SK-N-SH (cell line): Measurements from ENCODE around the gene FAAP24. TPM values are rescaled to one million over a fixed set of nuclear protein-coding genes. Genes with fewer than 3 reads are reported as not detected.

Experiments used
- CTCF ChIA-PET: fragments of 300-600, 350-600 bp; formaldehyde crosslinking; extraction: SDS; loops from one replicate; lab custom pipeline; 2021; lab: Yijun Ruan, JAX
- POLR2A ChIA-PET: fragments of 350-600 bp; sonication (Branson Sonifier 250); formaldehyde crosslinking; extraction: SDS; loops from one replicate; lab custom pipeline; 2020; ENCODE audit warnings: antibody characterized with exemption, inconsistent platforms; lab: Yijun Ruan, JAX
- DNase-seq: peaks from one replicate; pipeline ENCODE4 v3.0.0; 2012
- H2AFZ ChIP-seq: fragments of 200-600 bp; sonication (generic); 2 replicates; pipeline ENCODE4 v1.8.1; 2016; ENCODE audit warnings: antibody characterized with exemption, mild to moderate bottlenecking, low read depth
- H3F3A ChIP-seq: fragments of 200-600 bp; sonication (generic); replicated peaks from 2 replicates; pipeline ENCODE3; 2016; ENCODE audit warnings: antibody characterized with exemption, mild to moderate bottlenecking; ENCODE audit not compliant: insufficient read depth
- H3K27ac ChIP-seq, 2 experiments: fragments of 200-500 bp in 1 of 2; fragments of 200-600 bp in 1 of 2; sonication (Bioruptor generic) in 1 of 2; sonication (generic), shearing (Covaris generic) in 1 of 2; 2 replicates each; pipeline versions ENCODE4 v1.5.1 to v1.6.1; 2014 to 2016; ENCODE audit warnings: low read depth in 2 of 2, inconsistent platforms in 1 of 2, low read length in 1 of 2, mild to moderate bottlenecking in 1 of 2, mixed read lengths in 1 of 2
- H3K27me3 ChIP-seq: fragments of 200-600 bp; sonication (generic), shearing (Covaris generic); 2 replicates; pipeline ENCODE4 v1.6.1; 2016; ENCODE audit warnings: mixed run types; ENCODE audit not compliant: insufficient read depth
- H3K36me3 ChIP-seq, 2 experiments: fragments of 200-500 bp in 1 of 2; fragments of 200-600 bp in 1 of 2; sonication (Bioruptor generic) in 1 of 2; sonication (generic) in 1 of 2; replicated peaks in 1 of 2; 2 replicates each; pipeline versions ENCODE3 to v1.5.1; 2014 to 2016; ENCODE audit warnings: low read length in 1 of 2, mild to moderate bottlenecking in 1 of 2; ENCODE audit not compliant: insufficient read depth in 2 of 2, control insufficient read depth in 1 of 2
- H3K4me1 ChIP-seq, 2 experiments: fragments of 200-500 bp in 1 of 2; fragments of 200-600 bp in 1 of 2; sonication (Bioruptor generic) in 1 of 2; sonication (generic), shearing (Covaris generic) in 1 of 2; 2 replicates each; pipeline versions ENCODE4 v1.5.1 to v1.6.1; 2014 to 2016; ENCODE audit warnings: low read depth in 1 of 2, low read length in 1 of 2, mixed run types in 1 of 2; ENCODE audit not compliant: insufficient read depth in 2 of 2, control insufficient read depth in 1 of 2
- H3K4me2 ChIP-seq: fragments of 200-600 bp; sonication (generic), shearing (Covaris generic); 2 replicates; pipeline ENCODE4 v1.6.1; 2017; ENCODE audit warnings: mixed run types
- H3K4me3 ChIP-seq, 2 experiments: fragments of 200-500 bp in 1 of 2; fragments of 200-600 bp in 1 of 2; sonication (Bioruptor generic) in 1 of 2; sonication (generic), shearing (Covaris generic) in 1 of 2; 2 replicates each; pipeline versions ENCODE4 v1.5.1 to v1.8.1; 2014 to 2016; ENCODE audit warnings: low read depth in 2 of 2, inconsistent platforms in 1 of 2, low read length in 1 of 2, mild to moderate bottlenecking in 1 of 2, mixed read lengths in 1 of 2, moderate library complexity in 1 of 2
- H3K79me2 ChIP-seq: fragments of 200-600 bp; sonication (generic); 2 replicates; pipeline ENCODE4 v1.8.1; 2017; ENCODE audit warnings: mild to moderate bottlenecking; ENCODE audit not compliant: insufficient read depth
- H3K9ac ChIP-seq: fragments of 200-600 bp; sonication (generic); 2 replicates; pipeline ENCODE4 v1.6.1; 2017; ENCODE audit warnings: mixed run types
- H3K9me2 ChIP-seq: fragments of 200-600 bp; sonication (generic); 2 replicates; pipeline ENCODE4 v1.6.1; 2017; ENCODE audit warnings: mixed run types
- H3K9me3 ChIP-seq: fragments of 200-600 bp; sonication (generic); 2 replicates; pipeline ENCODE4 v1.6.1; 2017; ENCODE audit warnings: mixed run types, mild to moderate bottlenecking, moderate library complexity
- H4K20me1 ChIP-seq: fragments of 200-600 bp; sonication (generic); 2 replicates; pipeline ENCODE4 v1.6.1; 2017; ENCODE audit warnings: mild to moderate bottlenecking, mixed run types; ENCODE audit not compliant: insufficient read depth
- CHD2 ChIP-seq: fragments of 150-350 bp; IDR thresholded peaks from 2 replicates; pipeline ENCODE4 v1.6.1; 2018; ENCODE audit warnings: low read length; ENCODE audit not compliant: partially characterized antibody
- ELF1 ChIP-seq: IDR thresholded peaks from 2 replicates; pipeline ENCODE4 v1.4.0; 2012
- EP300 ChIP-seq, 2 experiments: IDR thresholded peaks; 2 replicates each; pipeline versions ENCODE4 v1.4.0 to v1.6.1; 2012; ENCODE audit warnings: borderline replicate concordance in 1 of 2, low read depth in 1 of 2, low read length in 1 of 2
- EZH2phosphoT487 ChIP-seq: fragments of 200-600 bp; sonication (generic); IDR thresholded peaks from 2 replicates; pipeline ENCODE4 v1.6.1; 2017; ENCODE audit warnings: low read depth, mixed run types, mild to moderate bottlenecking, antibody characterized with exemption, moderate library complexity, borderline replicate concordance
- FOSL2 ChIP-seq: IDR thresholded peaks from 2 replicates; pipeline ENCODE4 v1.4.0; 2012; ENCODE audit warnings: low read depth, mild to moderate bottlenecking, moderate library complexity, borderline replicate concordance
- FOXM1 ChIP-seq: IDR thresholded peaks from 2 replicates; pipeline ENCODE4 v1.4.0; 2012; ENCODE audit warnings: low read depth, mild to moderate bottlenecking
- GABPA ChIP-seq: IDR thresholded peaks from 2 replicates; pipeline ENCODE4 v1.4.0; 2012; ENCODE audit warnings: low read depth, mild to moderate bottlenecking
- GATA2 ChIP-seq: sonication (generic); formaldehyde crosslinking; IDR thresholded peaks from 2 replicates; pipeline ENCODE4 v1.5.0; 2020; ENCODE audit warnings: mild to moderate bottlenecking, missing genetic modification reagents
- JUND ChIP-seq: IDR thresholded peaks from 2 replicates; pipeline ENCODE4 v1.4.0; 2012
- MEF2A ChIP-seq: IDR thresholded peaks from 2 replicates; pipeline ENCODE4 v1.4.0; 2012; ENCODE audit warnings: low read depth, borderline replicate concordance
- MXI1 ChIP-seq: IDR thresholded peaks from 2 replicates; pipeline ENCODE4 v1.6.1; 2012; ENCODE audit warnings: mild to moderate bottlenecking, low read depth, low read length, improper control_type of control experiment
- NFIC ChIP-seq: IDR thresholded peaks from 2 replicates; pipeline ENCODE4 v1.4.0; 2012; ENCODE audit warnings: borderline replicate concordance
- NRF1 ChIP-seq: IDR thresholded peaks from 2 replicates; pipeline ENCODE4 v1.6.1; 2012; ENCODE audit warnings: low read depth, mild to moderate bottlenecking, low read length
- RAD21 ChIP-seq: IDR thresholded peaks from 2 replicates; pipeline ENCODE4 v1.6.1; 2012; ENCODE audit warnings: mild to moderate bottlenecking, low read length
- RFX5 ChIP-seq: IDR thresholded peaks from 2 replicates; pipeline ENCODE4 v1.6.1; 2012; ENCODE audit warnings: mild to moderate bottlenecking, improper control_type of control experiment, low read length
- RXRA ChIP-seq: IDR thresholded peaks from 2 replicates; pipeline ENCODE4 v1.4.0; 2012; ENCODE audit warnings: low read depth, mild to moderate bottlenecking, borderline replicate concordance
- SIN3A ChIP-seq: IDR thresholded peaks from 2 replicates; pipeline ENCODE4 v1.6.1; 2012; ENCODE audit warnings: low read depth, mild to moderate bottlenecking, low read length, moderate library complexity, borderline replicate concordance
- TCF12 ChIP-seq: IDR thresholded peaks from 2 replicates; pipeline ENCODE4 v1.4.0; 2012
- TEAD4 ChIP-seq: IDR thresholded peaks from 2 replicates; pipeline ENCODE4 v1.4.0; 2012; ENCODE audit warnings: mild to moderate bottlenecking, borderline replicate concordance; ENCODE audit not compliant: insufficient read depth
- YY1 ChIP-seq: IDR thresholded peaks from 2 replicates; pipeline ENCODE4 v1.4.0; 2012; ENCODE audit warnings: low read depth, mild to moderate bottlenecking
- WGBS: methylation state at CpG from one replicate; pipeline ENCODE4 v1.1.6; 2017; ENCODE audit warnings: low lambda C conversion rate; 5-methylcytosine and 5-hydroxymethylcytosine counted together
- polyA plus RNA-seq, 3 experiments: library from polyadenylated mRNA; depleted of rRNA; stranded (reverse); fragments of >200 nt; gene quantifications; 2 replicates each; pipeline ENCODE4 v1.2.3, GENCODE V29; 2012
- TF ChIP-seq, protein P1 (sequence below): IDR thresholded peaks from 2 replicates; pipeline ENCODE4; 2012
- TF ChIP-seq, protein P2 (sequence below): fragments of 150-350 bp; IDR thresholded peaks from 2 replicates; pipeline ENCODE4 v1.6.1; 2016; ENCODE audit warnings: mild to moderate bottlenecking, low read depth, low read length
- TF ChIP-seq, protein P3 (sequence below): IDR thresholded peaks from 2 replicates; pipeline ENCODE4 v1.4.0; 2012; ENCODE audit warnings: low read depth
- TF ChIP-seq, protein P4 (sequence below): fragments of 150-350 bp; IDR thresholded peaks from 2 replicates; pipeline ENCODE4 v1.6.1; 2017; ENCODE audit warnings: antibody characterized with exemption, low read length, low read depth, borderline replicate concordance
- TF ChIP-seq, protein P5 (sequence below): IDR thresholded peaks from 2 replicates; pipeline ENCODE4 v1.4.0; 2012; ENCODE audit warnings: low read depth, borderline replicate concordance

The FAAP24 gene
- polyA plus RNA-seq, 1 of the 3 experiments (the other 2 are of a cell fraction): 3.3 TPM

DNA sequence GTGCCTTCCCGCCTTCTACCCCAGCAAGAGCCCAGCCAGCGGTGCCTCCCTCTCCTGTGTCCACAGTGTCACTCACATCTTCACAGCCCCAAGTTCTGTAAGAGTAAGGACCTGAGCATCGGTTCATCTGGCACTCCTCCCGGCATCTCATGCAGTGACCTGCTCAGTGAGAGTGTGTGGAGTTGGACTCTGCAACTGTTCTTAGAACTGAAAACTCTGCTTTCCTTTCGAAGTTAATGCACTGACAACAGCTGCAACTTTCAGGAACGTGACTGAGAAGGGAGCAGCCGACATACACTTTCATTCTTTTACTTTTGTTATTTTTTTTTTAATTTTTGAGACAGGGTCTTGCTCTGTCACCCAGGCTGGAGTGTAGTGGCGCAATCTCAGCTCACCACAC, 41.5 kb upstream of the FAAP24 start:
- H3K9me2 ChIP-seq: no peaks in the 10 kb centered on the region
- CTCF ChIA-PET: interaction anchor here (1.5 kb wide), 1 partner anchor 13 kb away, joined by 3 read pairs; no protein-coding TSS in a partner anchor
- no peak overlapping the region for H3K27ac ChIP-seq
- H3K27me3 ChIP-seq: no peaks in the 10 kb centered on the region
- 95% methylated on average over 8 of the region's 8 CpGs for WGBS
- no peak overlapping the region for H3K9ac ChIP-seq
- H3K9me3 ChIP-seq: no peaks in the 10 kb centered on the region
- no peak overlapping the region for H2AFZ ChIP-seq
- peaks cover 2% of the 10 kb centered on the region for H3F3A ChIP-seq
- TF ChIP-seq EZH2phosphoT487 (no peak), SIN3A (no peak), CHD2 (no peak), FOXM1 (no peak), EP300 (IDR thresholded peaks at IDR 0.05; ENCODE audit: borderline replicate concordance in 1 of 2, low read depth in 1 of 2, low read length in 1 of 2) (no peak), MEF2A (no peak), TEAD4 (no peak), NFIC (no peak), JUND (no peak), YY1 (no peak), GATA2 (CRISPR knock-in tag) (no peak), FOSL2 (no peak)
- TF ChIP-seq, all 33 proteins: peak for 0
- H3K4me2 ChIP-seq: no peak overlapping the region
- no peak overlapping the region for H3K4me3 ChIP-seq
- no peaks in the 10 kb centered on the region for H3K79me2 ChIP-seq
- no peaks in the 10 kb centered on the region for H3K4me1 ChIP-seq
- H3K36me3 ChIP-seq: peaks cover 10 to 28% of the 10 kb centered on the region in 2 experiments
- POLR2A ChIA-PET: no interaction called here
- DNase-seq: no peak
- no peaks in the 10 kb centered on the region for H4K20me1 ChIP-seq

DNA sequence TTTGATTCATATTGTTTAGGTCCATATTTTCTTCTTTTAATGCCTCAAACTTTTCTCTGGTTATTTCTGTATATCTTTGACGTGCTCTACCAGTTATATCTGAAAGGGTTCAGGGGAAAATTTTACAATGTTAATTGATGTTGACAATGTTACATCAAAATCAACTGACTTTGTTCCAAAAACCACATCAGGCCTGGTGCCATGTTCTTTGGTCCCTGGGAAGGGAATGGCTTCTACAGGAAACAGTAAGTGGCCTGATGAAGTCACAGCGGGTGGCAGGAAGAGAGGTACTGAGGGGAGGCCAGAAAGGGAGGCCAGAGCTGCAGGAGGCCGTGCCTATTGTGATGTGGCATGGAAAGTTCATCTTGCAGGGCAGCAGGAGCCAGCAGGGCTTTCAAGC, 38.5 kb upstream of the FAAP24 start:
- Histone ChIP-seq H2AFZ (no peak overlapping the region), H3K36me3 (peaks cover 2 to 21% of the 10 kb centered on the region in 2 experiments), H3K4me3 (no peak overlapping the region), H3K9ac (no peak overlapping the region), H3K9me3 (no peaks in the 10 kb centered on the region), H3K9me2 (no peaks in the 10 kb centered on the region), H3K79me2 (no peaks in the 10 kb centered on the region), H3K4me1 (no peaks in the 10 kb centered on the region), H3K4me2 (no peak overlapping the region), H3K27ac (no peak overlapping the region), H3F3A (no peaks in the 10 kb centered on the region), H4K20me1 (no peaks in the 10 kb centered on the region), H3K27me3 (no peaks in the 10 kb centered on the region)
- no peak for DNase-seq
- TF ChIP-seq, protein P1, sequence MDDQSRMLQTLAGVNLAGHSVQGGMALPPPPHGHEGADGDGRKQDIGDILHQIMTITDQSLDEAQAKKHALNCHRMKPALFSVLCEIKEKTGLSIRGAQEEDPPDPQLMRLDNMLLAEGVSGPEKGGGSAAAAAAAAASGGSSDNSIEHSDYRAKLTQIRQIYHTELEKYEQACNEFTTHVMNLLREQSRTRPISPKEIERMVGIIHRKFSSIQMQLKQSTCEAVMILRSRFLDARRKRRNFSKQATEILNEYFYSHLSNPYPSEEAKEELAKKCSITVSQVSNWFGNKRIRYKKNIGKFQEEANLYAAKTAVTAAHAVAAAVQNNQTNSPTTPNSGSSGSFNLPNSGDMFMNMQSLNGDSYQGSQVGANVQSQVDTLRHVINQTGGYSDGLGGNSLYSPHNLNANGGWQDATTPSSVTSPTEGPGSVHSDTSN: no peak
- TF ChIP-seq, protein P2, sequence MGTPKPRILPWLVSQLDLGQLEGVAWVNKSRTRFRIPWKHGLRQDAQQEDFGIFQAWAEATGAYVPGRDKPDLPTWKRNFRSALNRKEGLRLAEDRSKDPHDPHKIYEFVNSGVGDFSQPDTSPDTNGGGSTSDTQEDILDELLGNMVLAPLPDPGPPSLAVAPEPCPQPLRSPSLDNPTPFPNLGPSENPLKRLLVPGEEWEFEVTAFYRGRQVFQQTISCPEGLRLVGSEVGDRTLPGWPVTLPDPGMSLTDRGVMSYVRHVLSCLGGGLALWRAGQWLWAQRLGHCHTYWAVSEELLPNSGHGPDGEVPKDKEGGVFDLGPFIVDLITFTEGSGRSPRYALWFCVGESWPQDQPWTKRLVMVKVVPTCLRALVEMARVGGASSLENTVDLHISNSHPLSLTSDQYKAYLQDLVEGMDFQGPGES: no peak
- TF ChIP-seq, protein P3, sequence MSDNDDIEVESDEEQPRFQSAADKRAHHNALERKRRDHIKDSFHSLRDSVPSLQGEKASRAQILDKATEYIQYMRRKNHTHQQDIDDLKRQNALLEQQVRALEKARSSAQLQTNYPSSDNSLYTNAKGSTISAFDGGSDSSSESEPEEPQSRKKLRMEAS: no peak
- no peak for TF ChIP-seq RFX5
- no peak for TF ChIP-seq RAD21
- no peak for TF ChIP-seq JUND
- TF ChIP-seq TCF12: no peak
- TF ChIP-seq GABPA: no peak
- no peak for TF ChIP-seq RXRA
- no peak for TF ChIP-seq NRF1
- no peak for TF ChIP-seq EP300 (IDR thresholded peaks at IDR 0.05; ENCODE audit: borderline replicate concordance in 1 of 2, low read depth in 1 of 2, low read length in 1 of 2)
- TF ChIP-seq FOXM1: no peak
- TF ChIP-seq ELF1: no peak
- no peak for TF ChIP-seq FOSL2
- TF ChIP-seq, protein P4, sequence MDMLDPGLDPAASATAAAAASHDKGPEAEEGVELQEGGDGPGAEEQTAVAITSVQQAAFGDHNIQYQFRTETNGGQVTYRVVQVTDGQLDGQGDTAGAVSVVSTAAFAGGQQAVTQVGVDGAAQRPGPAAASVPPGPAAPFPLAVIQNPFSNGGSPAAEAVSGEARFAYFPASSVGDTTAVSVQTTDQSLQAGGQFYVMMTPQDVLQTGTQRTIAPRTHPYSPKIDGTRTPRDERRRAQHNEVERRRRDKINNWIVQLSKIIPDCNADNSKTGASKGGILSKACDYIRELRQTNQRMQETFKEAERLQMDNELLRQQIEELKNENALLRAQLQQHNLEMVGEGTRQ: no peak
- TF ChIP-seq MXI1: no peak
- no peak for TF ChIP-seq SIN3A
- TF ChIP-seq, protein P5, sequence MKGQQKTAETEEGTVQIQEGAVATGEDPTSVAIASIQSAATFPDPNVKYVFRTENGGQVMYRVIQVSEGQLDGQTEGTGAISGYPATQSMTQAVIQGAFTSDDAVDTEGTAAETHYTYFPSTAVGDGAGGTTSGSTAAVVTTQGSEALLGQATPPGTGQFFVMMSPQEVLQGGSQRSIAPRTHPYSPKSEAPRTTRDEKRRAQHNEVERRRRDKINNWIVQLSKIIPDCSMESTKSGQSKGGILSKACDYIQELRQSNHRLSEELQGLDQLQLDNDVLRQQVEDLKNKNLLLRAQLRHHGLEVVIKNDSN: no peak
- WGBS: 77% methylated on average over 3 of the region's 3 CpGs
- CTCF ChIA-PET: interaction anchor here (0.6 to 1.5 kb wide), 3 partner anchors 11 to 192 kb away, joined by 3 read pairs; no protein-coding TSS in a partner anchor
- POLR2A ChIA-PET: no interaction called here
